RWPE2 (cell line): Measurements from ENCODE around the gene WDR70.

Experiments
- ATAC-seq: fragments of 200-7000 bp; cut with Tn5 transposase; 3 replicates; pipeline ENCODE4 v1.9.1; 2021; ENCODE audit warnings: low read depth
- DNase-seq: peaks from one replicate; pipeline ENCODE4 v3.0.0-alpha.2; 2020; ENCODE audit warnings: low spot score
- H3K27ac ChIP-seq: fragments of 450-650 bp; 2 replicates; pipeline ENCODE4 v1.5.1; 2017; ENCODE audit warnings: mild to moderate bottlenecking; ENCODE audit not compliant: poor library complexity, severe bottlenecking
- H3K27me3 ChIP-seq: fragments of 250-450 bp; sonication (Bioruptor Pico); 2 replicates; pipeline ENCODE4 v1.5.1; 2021; ENCODE audit warnings: mild to moderate bottlenecking, moderate library complexity; ENCODE audit not compliant: insufficient read depth, poor library complexity, severe bottlenecking
- H3K36me3 ChIP-seq: fragments of 250-450 bp; sonication (Bioruptor Pico); 2 replicates; pipeline ENCODE4 v1.5.1; 2020; ENCODE audit warnings: low read depth, mild to moderate bottlenecking, moderate library complexity
- H3K4me1 ChIP-seq: fragments of 250-450 bp; sonication (Bioruptor Pico); 2 replicates; pipeline ENCODE4 v1.5.1; 2021; ENCODE audit warnings: mild to moderate bottlenecking, moderate library complexity; ENCODE audit not compliant: insufficient read depth, poor library complexity, severe bottlenecking
- H3K4me3 ChIP-seq: fragments of 250-450 bp; sonication (Bioruptor Pico); 2 replicates; pipeline ENCODE4 v1.5.1; 2021; ENCODE audit warnings: mild to moderate bottlenecking, moderate library complexity; ENCODE audit not compliant: severe bottlenecking
- H3K9me3 ChIP-seq: fragments of 250-450 bp; sonication (Bioruptor Pico); 2 replicates; pipeline ENCODE4 v1.5.1; 2021; ENCODE audit warnings: mild to moderate bottlenecking, moderate library complexity; ENCODE audit not compliant: severe bottlenecking
- TF ChIP-seq, protein P1 (sequence below): fragments of 450-650 bp; IDR thresholded peaks from one replicate; pipeline ENCODE4 v1.5.1; 2017; ENCODE audit warnings: mild to moderate bottlenecking, moderate library complexity; ENCODE audit not compliant: poor library complexity, severe bottlenecking

The WDR70 gene

DNA sequence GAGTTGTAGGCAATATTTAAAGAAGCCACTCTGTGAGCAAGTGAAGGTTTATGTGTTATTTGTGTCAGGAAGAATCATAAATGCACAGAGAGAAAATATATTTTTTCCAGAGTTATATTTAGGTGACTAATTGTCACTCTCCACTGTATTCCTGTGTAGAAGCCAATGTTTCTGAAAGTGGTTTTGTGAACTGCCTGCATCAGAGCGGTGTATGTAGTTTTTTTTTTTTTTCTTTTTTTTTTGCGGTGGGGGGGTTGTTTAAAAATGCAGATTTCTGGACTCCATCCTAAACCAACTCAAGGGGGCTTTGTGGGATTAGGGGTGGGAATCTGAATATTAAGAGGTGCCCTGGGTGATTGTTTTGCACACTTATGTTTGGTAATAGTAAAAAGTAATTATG is 357.3 kb downstream of the WDR70 start:
- TF ChIP-seq, protein P1, sequence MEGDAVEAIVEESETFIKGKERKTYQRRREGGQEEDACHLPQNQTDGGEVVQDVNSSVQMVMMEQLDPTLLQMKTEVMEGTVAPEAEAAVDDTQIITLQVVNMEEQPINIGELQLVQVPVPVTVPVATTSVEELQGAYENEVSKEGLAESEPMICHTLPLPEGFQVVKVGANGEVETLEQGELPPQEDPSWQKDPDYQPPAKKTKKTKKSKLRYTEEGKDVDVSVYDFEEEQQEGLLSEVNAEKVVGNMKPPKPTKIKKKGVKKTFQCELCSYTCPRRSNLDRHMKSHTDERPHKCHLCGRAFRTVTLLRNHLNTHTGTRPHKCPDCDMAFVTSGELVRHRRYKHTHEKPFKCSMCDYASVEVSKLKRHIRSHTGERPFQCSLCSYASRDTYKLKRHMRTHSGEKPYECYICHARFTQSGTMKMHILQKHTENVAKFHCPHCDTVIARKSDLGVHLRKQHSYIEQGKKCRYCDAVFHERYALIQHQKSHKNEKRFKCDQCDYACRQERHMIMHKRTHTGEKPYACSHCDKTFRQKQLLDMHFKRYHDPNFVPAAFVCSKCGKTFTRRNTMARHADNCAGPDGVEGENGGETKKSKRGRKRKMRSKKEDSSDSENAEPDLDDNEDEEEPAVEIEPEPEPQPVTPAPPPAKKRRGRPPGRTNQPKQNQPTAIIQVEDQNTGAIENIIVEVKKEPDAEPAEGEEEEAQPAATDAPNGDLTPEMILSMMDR, result no peak
- H3K36me3 ChIP-seq, result peaks cover 1% of the 10 kb centered on the region; the same call in 1 of the 2 replicates
- ATAC-seq, result no peak
- H3K9me3 ChIP-seq, result no peaks in the 10 kb centered on the region
- H3K27ac ChIP-seq, result no peak overlapping the region
- H3K27me3 ChIP-seq, result no peaks in the 10 kb centered on the region
- H3K4me3 ChIP-seq, result no peak overlapping the region
- H3K4me1 ChIP-seq, result peaks cover 11% of the 10 kb centered on the region
- no peak for DNase-seq

DNA sequence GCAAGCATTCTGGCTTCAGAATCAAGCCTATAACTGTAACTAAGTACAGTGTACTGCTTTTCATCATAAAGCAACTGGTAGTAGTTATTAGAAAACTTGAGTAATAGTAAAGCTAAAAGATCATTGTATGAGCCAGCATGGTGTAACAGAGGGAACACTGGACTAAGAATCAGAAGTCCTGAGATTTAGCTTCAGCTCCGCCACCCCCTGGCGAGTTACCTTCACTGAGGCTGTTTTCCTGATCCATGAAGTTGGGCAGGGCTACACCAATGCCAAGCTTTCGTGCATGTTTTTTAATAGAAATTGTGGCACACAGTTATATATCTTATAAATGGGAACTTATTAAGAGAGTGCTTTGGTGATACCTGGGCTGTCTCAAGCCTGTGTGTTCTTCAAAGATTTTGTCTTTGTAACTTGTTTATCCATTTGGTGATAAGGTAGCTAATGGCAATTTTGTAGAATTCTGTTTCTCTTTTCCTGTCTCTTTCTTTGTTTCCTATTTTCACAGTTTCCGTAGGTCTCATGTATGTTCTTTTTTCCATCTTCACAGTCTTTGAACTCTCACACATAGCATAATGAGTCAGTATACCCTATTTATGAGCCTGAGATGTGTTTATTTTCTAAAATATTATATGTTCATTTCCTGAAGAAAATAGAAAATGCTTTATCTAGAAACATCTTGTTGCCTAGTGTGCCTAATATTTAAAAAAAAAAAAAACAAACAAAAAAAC is 358.4 kb downstream of the WDR70 start:
- Histone ChIP-seq H3K4me3 (no peak overlapping the region), H3K27me3 (no peaks in the 10 kb centered on the region), H3K36me3 (no peaks in the 10 kb centered on the region), H3K27ac (no peak overlapping the region), H3K9me3 (no peaks in the 10 kb centered on the region), H3K4me1 (peaks cover 11% of the 10 kb centered on the region)
- DNase-seq (no peak), ATAC-seq (no peak)
- TF ChIP-seq, protein P1, result no peak

DNA sequence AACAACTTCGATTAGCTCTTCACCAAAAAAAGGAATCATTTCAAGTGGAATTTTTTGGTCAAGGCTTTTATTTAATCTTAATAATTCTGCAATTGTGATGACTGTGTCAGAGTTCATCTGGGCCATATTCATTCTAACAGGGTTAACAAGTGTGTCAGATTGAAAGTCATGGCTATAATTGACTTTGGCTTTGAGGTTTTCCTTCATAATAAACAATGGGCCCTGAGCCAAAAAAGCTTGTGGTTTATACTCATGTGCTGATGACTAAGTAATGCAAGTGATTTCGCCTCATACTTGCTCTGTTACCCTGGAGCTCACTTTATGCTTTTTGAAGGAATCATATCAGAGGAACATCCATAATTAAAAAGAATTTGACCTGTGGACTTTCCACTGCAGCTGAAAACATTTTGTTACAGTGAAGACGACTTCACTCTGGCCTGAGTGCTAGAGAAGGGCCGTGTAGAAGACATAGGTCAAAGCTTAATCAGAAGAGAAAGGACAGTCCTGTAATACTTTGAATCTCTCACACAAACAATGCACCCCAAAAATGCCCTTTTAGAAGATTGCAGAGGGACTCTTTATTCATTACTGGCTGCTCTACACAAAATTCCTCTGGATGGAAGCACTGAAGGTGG is 359.1 kb downstream of the WDR70 start:
- no peaks in the 10 kb centered on the region for H3K27me3 ChIP-seq
- no peak overlapping the region for H3K4me3 ChIP-seq
- DNase-seq (no peak), ATAC-seq (peak; percentile 92)
- no peak overlapping the region for H3K27ac ChIP-seq
- H3K9me3 ChIP-seq, result no peaks in the 10 kb centered on the region
- peaks cover 11% of the 10 kb centered on the region for H3K4me1 ChIP-seq
- H3K36me3 ChIP-seq, result no peaks in the 10 kb centered on the region
- TF ChIP-seq, protein P1, result no peak

DNA sequence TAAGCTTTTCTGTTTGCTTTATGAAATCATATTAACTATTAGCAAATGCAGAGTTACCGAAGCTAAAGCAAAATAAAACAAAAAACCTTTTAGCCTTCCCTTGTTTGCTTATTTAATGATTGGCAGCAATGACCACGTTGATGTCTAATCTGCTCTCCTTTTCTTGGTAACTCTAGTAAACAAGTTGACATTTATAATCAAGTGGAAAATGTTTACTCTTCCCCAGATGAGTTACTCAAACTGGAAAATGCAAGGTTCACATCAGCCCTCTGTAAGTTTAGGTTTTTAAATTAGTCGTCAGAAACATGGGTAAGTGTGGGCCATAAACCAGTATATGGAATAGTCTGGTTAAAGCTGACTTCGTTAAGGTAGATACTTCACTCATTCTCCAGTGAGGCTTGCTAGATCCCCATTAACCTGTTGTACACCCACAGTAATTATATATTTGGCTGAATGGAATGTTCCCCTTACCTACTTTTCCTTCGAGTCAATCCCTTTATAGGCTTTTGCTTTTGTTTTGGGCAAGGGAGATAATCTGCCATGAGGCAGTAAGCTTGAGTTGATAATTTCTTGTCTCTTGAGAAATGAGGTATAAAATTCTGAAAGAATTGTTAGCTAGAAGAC is 359.9 kb downstream of the WDR70 start:
- no peaks in the 10 kb centered on the region for H3K9me3 ChIP-seq

More for the DNA sequence above, 359.9 kb downstream of the WDR70 start:
- no peaks in the 10 kb centered on the region for H3K27me3 ChIP-seq
- no peak overlapping the region for H3K4me3 ChIP-seq
- no peaks in the 10 kb centered on the region for H3K36me3 ChIP-seq
- peaks cover 11% of the 10 kb centered on the region for H3K4me1 ChIP-seq
- no peak overlapping the region for H3K27ac ChIP-seq
- TF ChIP-seq, protein P1, result no peak
- no peak for DNase-seq
- no peak for ATAC-seq
